ENCODE measurements around the gene ACOT7. TPM values are rescaled to one million over a fixed set of nuclear protein-coding genes. Genes with fewer than 3 reads are reported as not detected.

Gene ACOT7
- total and polyA plus RNA-seq, 12 donors: 4.0 to 40.4 (median 8.6) TPM

- intact Hi-C loops (cut with DNase I): no loop called here
- peaks cover 0 to 10% (median 0%) of the 10 kb centered on the region in 9 donors for H3K36me3 ChIP-seq
- H3K27me3 ChIP-seq: no peaks in the 10 kb centered on the region
- H3K9me3 ChIP-seq: no peaks in the 10 kb centered on the region
- peaks cover 0 to 22% (median 4%) of the 10 kb centered on the region in 9 donors for H3K4me1 ChIP-seq
- no peak overlapping the region for H3K4me3 ChIP-seq
- TF ChIP-seq CTCF (IDR thresholded peaks at IDR 0.05): no peak
- WGBS, 2 donors: 89 to 91% methylated on average over 23 of the region's 23 CpGs
- DNase-seq (no peak), ATAC-seq (no peak)
- H3K27ac ChIP-seq: no peak overlapping the region
Measured at GRCh38 chr1:6294890-6295556, 98.5 kb downstream of the ACOT7 start.

GRCh38 chr1:6294080-6294889 lies 99.3 kb downstream of the ACOT7 start:
- intact Hi-C loops (cut with DNase I): no loop called here
- Histone ChIP-seq H3K36me3 (peaks cover 0 to 10% (median 0%) of the 10 kb centered on the region in 9 donors), H3K9me3 (no peaks in the 10 kb centered on the region), H3K27me3 (no peaks in the 10 kb centered on the region), H3K4me3 (no peak overlapping the region), H3K4me1 (peaks cover 0 to 29% (median 4%) of the 10 kb centered on the region in 9 donors), H3K27ac (peak overlapping the region in 1 of 10 donors; percentile 31)
- TF ChIP-seq CTCF (IDR thresholded peaks at IDR 0.05): no peak
- ATAC-seq (peak in 6 of 8 donors; percentile 17 to 79 (median 62)), DNase-seq (no peak)
- WGBS, 2 donors: 89 to 90% methylated on average over 14 of the region's 14 CpGs

- H3K4me3 ChIP-seq: no peak overlapping the region
- no peak for TF ChIP-seq CTCF (IDR thresholded peaks at IDR 0.05)
- H3K4me1 ChIP-seq: peaks cover 0 to 35% (median 10%) of the 10 kb centered on the region in 9 donors
- no peaks in the 10 kb centered on the region for H3K27me3 ChIP-seq
- ATAC-seq (no peak), DNase-seq (no peak)
- intact Hi-C loops (cut with DNase I): no loop called here
- 74 to 82% methylated on average over 10 of the region's 10 CpGs for WGBS, 2 donors
- H3K36me3 ChIP-seq: peaks cover 0 to 10% (median 0%) of the 10 kb centered on the region in 9 donors
- no peaks in the 10 kb centered on the region for H3K9me3 ChIP-seq
- H3K27ac ChIP-seq: peak overlapping the region in 1 of 10 donors; percentile 44
Measured at GRCh38 chr1:6292102-6292501, 101.5 kb downstream of the ACOT7 start.

GRCh38 chr1:6288665-6289064 lies 104.9 kb downstream of the ACOT7 start:
- ATAC-seq (no peak), DNase-seq (no peak)
- H3K27ac ChIP-seq: peak overlapping the region in 1 of 10 donors; percentile 46
- peaks cover 0 to 35% (median 10%) of the 10 kb centered on the region in 9 donors for H3K4me1 ChIP-seq
- no peak overlapping the region for H3K4me3 ChIP-seq
- intact Hi-C loops (cut with DNase I): no loop called here
- WGBS, 2 donors: 77 to 80% methylated on average over 10 of the region's 10 CpGs
- H3K27me3 ChIP-seq: no peaks in the 10 kb centered on the region
- H3K9me3 ChIP-seq: no peaks in the 10 kb centered on the region
- no peak for TF ChIP-seq CTCF (IDR thresholded peaks at IDR 0.05)
- H3K36me3 ChIP-seq: peaks cover 0 to 2% (median 0%) of the 10 kb centered on the region in 9 donors

Data from heart right ventricle (tissue), 16 donors.